Adrenal gland (tissue), 12 donors: ENCODE measurements around the gene ZBTB40. TPM values are rescaled to one million over a fixed set of nuclear protein-coding genes. Genes with fewer than 3 reads are reported as not detected.

Experiments
- DNase-seq, 7 donors: peaks; one replicate each; pipeline ENCODE4 v3.0.0-alpha.2; 2019 to 2020
- H3K27ac ChIP-seq, 5 donors: fragments of 200-600 bp; sonication (generic) in 4 of 5; 1 replicate in 3 of 5; 2 replicates in 2 of 5; pipeline versions ENCODE4 v1.5.1 to v1.8.0; 2016 to 2020; ENCODE audit warnings: mild to moderate bottlenecking in 1 of 5
- H3K27me3 ChIP-seq: fragments of 200-600 bp; 2 replicates; pipeline ENCODE4 v1.8.0; 2021
- H3K36me3 ChIP-seq, 2 donors: fragments of 200-600 bp; replicated peaks in 1 of 2; 1 replicate in 1 of 2; 2 replicates in 1 of 2; pipeline versions ENCODE4 v1.5.1 to v1.8.0; 2018 to 2022
- H3K4me1 ChIP-seq, 2 donors: fragments of 200-600 bp; replicated peaks in 1 of 2; 1 replicate in 1 of 2; 2 replicates in 1 of 2; pipeline versions ENCODE4 v1.5.1 to v1.8.0; 2018 to 2021
- H3K4me3 ChIP-seq, 4 donors: fragments of 200-600 bp; sonication (generic) in 3 of 4; one replicate each; pipeline ENCODE4 v1.5.1; 2016 to 2018
- H3K9me3 ChIP-seq, 3 donors: fragments of 200-600 bp; sonication (generic) in 1 of 3; replicated peaks in 1 of 3; 1 replicate in 2 of 3; 2 replicates in 1 of 3; pipeline versions ENCODE4 v1.5.1 to v1.8.0; 2016 to 2021
- CTCF ChIP-seq, 6 experiments: fragments of 450-650 bp in 4 of 6; fragments of 200-600 bp in 2 of 6; sonication (generic) in 1 of 6; IDR thresholded peaks; 1 replicate in 5 of 6; 2 replicates in 1 of 6; pipeline versions ENCODE4 v1.5.1 to v1.8.0; 2016 to 2021; ENCODE audit warnings: antibody characterized with exemption in 6 of 6, mild to moderate bottlenecking in 2 of 6, moderate library complexity in 1 of 6
- POLR2A ChIP-seq, 2 donors: fragments of 450-650 bp; IDR thresholded peaks; one replicate each; pipeline ENCODE4 v1.6.1; 2017; ENCODE audit warnings: antibody characterized with exemption in 2 of 2, mild to moderate bottlenecking in 2 of 2, moderate library complexity in 1 of 2
- WGBS, 4 donors: extraction: QIAGEN DNeasy Blood & Tissue Kit in 2 of 4; methylation state at CpG; one replicate each; pipeline versions ENCODE4 v1.1.5 to v1.1.7; 2013 to 2017; 5-methylcytosine and 5-hydroxymethylcytosine counted together
- intact Hi-C, 2 donors: fragments of 100-400 bp; cut with DNase I; formaldehyde crosslinking; loops; one replicate each; pipeline versions ENCODE4 v1.14.1 to v1.15.0; 2022 to 2023
- polyA plus RNA-seq, 3 donors: library from polyadenylated mRNA; stranded (reverse); fragments of 200-250 nt in 2 of 3; fragments of 350-450 nt in 1 of 3; fragmentation: Illumina TruSeq in 1 of 3; extraction: RNeasy Lipid Tissue Mini Kit (QIAGEN cat#74804) in 1 of 3; gene quantifications; one replicate each; pipeline ENCODE4 v1.2.3, GENCODE V29; 2013 to 2014
- total RNA-seq, 9 donors: library from RNA; depleted of rRNA in 4 of 9; stranded (reverse); fragments of >200 nt in 4 of 9; fragments of 120-200 nt in 1 of 9; fragmentation: NEBNext Ultra II Directional in 1 of 9; extraction: Animal tissue kit (Norgen Biotek cat#: 25700) in 1 of 9; gene quantifications; one replicate each; pipeline versions ENCODE4 v1.1.0 to v1.2.4, GENCODE V29; 2013 to 2023
- donor health status: healthy with polysubstance abuse.
- donor health status: Bipolar disorder and iron deficiency.
- donor health status: DM: yes; HTN: yes; CAD: no.
- donor health status: DM: no; HTN: no; CAD: no.
- donor health status: DM: no; HTN: no; CAD: no.
- donor health status: DM: yes; HTN: yes; CAD: no.

ZBTB40 gene
- total and polyA plus RNA-seq, 12 donors = 17.1 to 45.7 (median 27.7) TPM

GRCh38 chr1:22569269-22569668 is 117.6 kb downstream of the ZBTB40 start:
- TF ChIP-seq POLR2A (IDR thresholded peaks at IDR 0.05) (no peak), CTCF (IDR thresholded peaks at IDR 0.05) (no peak)
- Histone ChIP-seq H3K27me3 (no peaks in the 10 kb centered on the region), H3K4me1 (no peaks in the 10 kb centered on the region), H3K9me3 (no peaks in the 10 kb centered on the region), H3K36me3 (no peaks in the 10 kb centered on the region), H3K27ac (no peak overlapping the region), H3K4me3 (no peak overlapping the region)
- WGBS, 4 donors = 80 to 95% (median 87%) methylated on average over 7 of the region's 7 CpGs
- intact Hi-C loops = no loop called here
- DNase-seq = no peak

- intact Hi-C loops = no loop called here
- H3K4me1 ChIP-seq = no peaks in the 10 kb centered on the region
- DNase-seq = no peak
- no peaks in the 10 kb centered on the region for H3K36me3 ChIP-seq
- TF ChIP-seq POLR2A (IDR thresholded peaks at IDR 0.05) (no peak), CTCF (IDR thresholded peaks at IDR 0.05) (no peak)
- 86 to 92% (median 89%) methylated on average over 25 to 34 of the region's 34 CpGs for WGBS, 4 donors
- H3K9me3 ChIP-seq = no peaks in the 10 kb centered on the region
- H3K4me3 ChIP-seq = no peak overlapping the region
- H3K27me3 ChIP-seq = no peaks in the 10 kb centered on the region
- no peak overlapping the region for H3K27ac ChIP-seq
Measured at GRCh38 chr1:22570140-22570909, 118.7 kb downstream of the ZBTB40 start.

GRCh38 chr1:22572818-22573217 is 121.2 kb downstream of the ZBTB40 start:
- 58 to 67% (median 65%) methylated on average over 5 to 9 of the region's 9 CpGs for WGBS, 4 donors
- peak in 1 of 7 donors; percentile 82 for DNase-seq
- no peaks in the 10 kb centered on the region for H3K36me3 ChIP-seq
- no peaks in the 10 kb centered on the region for H3K9me3 ChIP-seq
- intact Hi-C loops = no loop called here
- H3K4me3 ChIP-seq = no peak overlapping the region
- no peak overlapping the region for H3K27ac ChIP-seq
- no peaks in the 10 kb centered on the region for H3K4me1 ChIP-seq
- H3K27me3 ChIP-seq = no peaks in the 10 kb centered on the region
- TF ChIP-seq CTCF (IDR thresholded peaks at IDR 0.05) = no peak
- no peak for TF ChIP-seq POLR2A (IDR thresholded peaks at IDR 0.05)

GRCh38 chr1:22573237-22573636 is 121.6 kb downstream of the ZBTB40 start:
- Histone ChIP-seq H3K27me3 (no peaks in the 10 kb centered on the region), H3K4me3 (no peak overlapping the region), H3K9me3 (no peaks in the 10 kb centered on the region), H3K36me3 (no peaks in the 10 kb centered on the region), H3K27ac (no peak overlapping the region), H3K4me1 (no peaks in the 10 kb centered on the region)
- no peak for DNase-seq
- intact Hi-C loops = no loop called here
- WGBS, 4 donors = 62 to 92% (median 67%) methylated on average over 6 to 7 of the region's 7 CpGs
- TF ChIP-seq CTCF (IDR thresholded peaks at IDR 0.05) (no peak), POLR2A (IDR thresholded peaks at IDR 0.05) (no peak)
